MM.1S (cell line): ENCODE measurements around the gene FAM3D.

Experiments used
- CTCF ChIP-seq: fragments of 300-600 bp; sonication (generic); IDR thresholded peaks from 2 replicates; pipeline ENCODE4 v1.5.1; 2016; ENCODE audit warnings: antibody characterized with exemption, low read length, mixed read lengths
- EZH2 ChIP-seq: fragments of 300-600 bp; sonication (generic); optimal IDR thresholded peaks from 2 replicates; pipeline ENCODE3; 2017; ENCODE audit warnings: low read depth, mild to moderate bottlenecking, antibody characterized with exemption, low read length, mixed read lengths

GRCh38 chr3:58672451-58672850 is 5.9 kb upstream of the FAM3D start:
- TF ChIP-seq CTCF (no peak), EZH2 (no peak)
